Smooth muscle cell (in vitro differentiated cells): ENCODE results near the gene DENND5B. TPM values are rescaled to one million over a fixed set of nuclear protein-coding genes. Genes with fewer than 3 reads are reported as not detected.

Experiments
- DNase-seq: peaks from one replicate; lab custom pipeline; 2025; ENCODE audit not compliant: unreplicated experiment; lab: John Stamatoyannopoulos, UW
- H2AFZ ChIP-seq: fragments of 200-600 bp; sonication (generic); 2 replicates; pipeline ENCODE4 v1.6.0; 2016; ENCODE audit warnings: antibody characterized with exemption, low read depth, mild to moderate bottlenecking
- H3F3A ChIP-seq: fragments of 200-600 bp; sonication (generic); 2 replicates; pipeline ENCODE4 v1.6.0; 2017; ENCODE audit warnings: antibody characterized with exemption, low read depth
- H3K27ac ChIP-seq: fragments of 200-600 bp; sonication (generic); 2 replicates; pipeline ENCODE4 v1.5.1; 2016; ENCODE audit warnings: low read depth, mild to moderate bottlenecking
- H3K27me3 ChIP-seq: fragments of 200-600 bp; sonication (generic); 2 replicates; pipeline ENCODE4 v1.6.1; 2016; ENCODE audit warnings: low read depth, mild to moderate bottlenecking
- H3K36me3 ChIP-seq: fragments of 200-600 bp; sonication (generic); 2 replicates; pipeline ENCODE4 v1.5.1; 2016; ENCODE audit warnings: low read depth
- H3K4me1 ChIP-seq: fragments of 200-600 bp; sonication (generic); 2 replicates; pipeline ENCODE4 v1.5.1; 2016; ENCODE audit warnings: low read depth
- H3K4me2 ChIP-seq: fragments of 200-600 bp; sonication (generic); 2 replicates; pipeline ENCODE4 v1.6.0; 2016; ENCODE audit warnings: mild to moderate bottlenecking
- H3K4me3 ChIP-seq: fragments of 200-600 bp; sonication (generic); 2 replicates; pipeline ENCODE4 v1.5.1; 2016; ENCODE audit warnings: mild to moderate bottlenecking
- H3K79me2 ChIP-seq: fragments of 200-600 bp; sonication (generic); 2 replicates; pipeline ENCODE4 v1.6.0; 2016; ENCODE audit warnings: low read depth, mild to moderate bottlenecking
- H3K9ac ChIP-seq: fragments of 200-600 bp; sonication (generic); 2 replicates; pipeline ENCODE4 v1.6.0; 2016; ENCODE audit warnings: low read depth
- H3K9me3 ChIP-seq: fragments of 200-600 bp; sonication (generic); replicated peaks from 2 replicates; pipeline ENCODE4 v1.5.1; 2016; ENCODE audit warnings: low read depth
- H4K20me1 ChIP-seq: fragments of 200-600 bp; sonication (generic); 2 replicates; pipeline ENCODE4 v1.6.0; 2016; ENCODE audit warnings: low read depth
- CTCF ChIP-seq: fragments of 200-600 bp; sonication (generic); IDR thresholded peaks from 2 replicates; pipeline ENCODE4 v1.5.1; 2017; ENCODE audit warnings: borderline replicate concordance, mild to moderate bottlenecking, antibody characterized with exemption; ENCODE audit not compliant: insufficient read depth, poor library complexity, severe bottlenecking
- WGBS: methylation state at CpG from one replicate; pipeline ENCODE4 v1.1.7; 2016; ENCODE audit warnings: low lambda C conversion rate; 5-methylcytosine and 5-hydroxymethylcytosine counted together
- polyA plus RNA-seq: library from polyadenylated mRNA; unstranded; fragments of >200 nt; fragmentation: Nextera tagmentation; extraction: Ambion mirVana; gene quantifications from 2 replicates; pipeline ENCODE4 v1.2.1, GENCODE V29; 2016
- total RNA-seq: library from RNA; depleted of rRNA; stranded (reverse); fragments of >200 nt; gene quantifications from 2 replicates; pipeline ENCODE4 v1.2.3, GENCODE V29; 2014

DENND5B gene
- total and polyA plus RNA-seq, 2 experiments from 2014 or later = 12.3 to 12.7 TPM

DNA sequence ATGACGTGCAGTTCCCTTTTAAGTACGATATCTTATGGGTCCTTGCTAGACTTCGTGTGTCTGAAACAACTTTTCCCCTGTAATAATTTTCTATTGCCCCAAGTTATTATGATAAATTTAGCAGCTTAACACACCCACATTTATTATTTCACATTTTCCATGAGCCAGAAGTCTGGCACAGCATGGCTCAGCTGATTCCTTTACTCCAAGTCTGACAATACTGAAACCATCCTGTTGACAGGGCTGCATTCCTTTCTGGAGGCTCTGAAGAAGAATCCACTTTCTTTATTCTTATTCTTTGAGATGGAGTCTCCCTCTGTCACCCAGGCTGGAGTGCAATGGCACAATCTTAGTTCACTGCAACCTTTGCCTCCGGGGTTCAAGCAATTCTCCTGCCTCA lies 80.9 kb downstream of the DENND5B start:
- H2AFZ ChIP-seq = no peak overlapping the region
- H3K9me3 ChIP-seq = no peaks in the 10 kb centered on the region
- no peak overlapping the region for H3K4me2 ChIP-seq
- no peak for TF ChIP-seq CTCF
- no peak overlapping the region for H3K4me3 ChIP-seq
- no peaks in the 10 kb centered on the region for H4K20me1 ChIP-seq
- WGBS = 97% methylated on average over 4 of the region's 4 CpGs
- H3K79me2 ChIP-seq = peaks cover 19% of the 10 kb centered on the region
- no peak overlapping the region for H3K27ac ChIP-seq
- no peak overlapping the region for H3K9ac ChIP-seq
- no peaks in the 10 kb centered on the region for H3K27me3 ChIP-seq
- no peaks in the 10 kb centered on the region for H3F3A ChIP-seq
- no peak for DNase-seq
- no peaks in the 10 kb centered on the region for H3K36me3 ChIP-seq
- H3K4me1 ChIP-seq = peaks cover 32% of the 10 kb centered on the region

- H3K27ac ChIP-seq = peak overlapping the region; percentile 12
- no peak overlapping the region for H3K4me3 ChIP-seq
- no peak overlapping the region for H3K4me2 ChIP-seq
- peaks cover 15% of the 10 kb centered on the region for H3K79me2 ChIP-seq
- no peaks in the 10 kb centered on the region for H3K9me3 ChIP-seq
- no peak for DNase-seq
- H3K27me3 ChIP-seq = no peaks in the 10 kb centered on the region
- no peak overlapping the region for H2AFZ ChIP-seq
- no peak for TF ChIP-seq CTCF
- H3F3A ChIP-seq = no peaks in the 10 kb centered on the region
- peaks cover 32% of the 10 kb centered on the region for H3K4me1 ChIP-seq
- no peaks in the 10 kb centered on the region for H4K20me1 ChIP-seq
- H3K36me3 ChIP-seq = no peaks in the 10 kb centered on the region
- WGBS = 79% methylated on average over 4 of the region's 4 CpGs
- H3K9ac ChIP-seq = no peak overlapping the region
Measured at GRCh38 chr12:31508436-31509150, 82.3 kb downstream of the DENND5B start.

DNA sequence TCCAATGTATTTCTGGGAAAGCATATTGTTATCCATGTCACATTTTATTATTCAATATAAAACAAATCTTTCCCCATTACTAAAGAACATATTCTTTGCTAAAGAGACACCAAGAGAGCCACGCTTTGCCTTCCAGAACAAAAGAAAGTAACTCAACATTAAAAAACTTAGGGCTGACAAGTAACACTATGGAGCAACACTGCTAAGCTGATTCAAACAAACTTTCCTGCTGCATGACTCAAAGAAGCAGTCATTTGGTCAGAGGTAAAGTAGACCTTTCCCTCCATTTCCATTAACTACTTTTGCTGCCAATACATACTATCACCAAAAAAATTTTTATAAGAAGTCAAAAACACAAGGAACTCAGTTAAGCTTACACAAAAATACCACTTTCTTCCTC lies 83.0 kb downstream of the DENND5B start:
- Histone ChIP-seq H3F3A (no peaks in the 10 kb centered on the region), H3K4me2 (no peak overlapping the region), H3K27ac (peak overlapping the region; percentile 12), H4K20me1 (no peaks in the 10 kb centered on the region), H3K4me3 (no peak overlapping the region), H3K27me3 (no peaks in the 10 kb centered on the region), H2AFZ (no peak overlapping the region), H3K9me3 (no peaks in the 10 kb centered on the region), H3K36me3 (no peaks in the 10 kb centered on the region), H3K4me1 (peaks cover 32% of the 10 kb centered on the region), H3K9ac (no peak overlapping the region), H3K79me2 (peaks cover 15% of the 10 kb centered on the region)
- 94% methylated on average over 1 of the region's 1 CpG for WGBS
- no peak for DNase-seq
- no peak for TF ChIP-seq CTCF
